Measurements from ENCODE around the gene GRB10.

Gene GRB10

GRCh38 chr7:50651271-50651989 lies 131.3 kb downstream of the GRB10 start:
- DNase-seq: no peak

- DNase-seq: no peak
Observed at GRCh38 chr7:50650057-50650664, 132.5 kb downstream of the GRB10 start.

DNA sequence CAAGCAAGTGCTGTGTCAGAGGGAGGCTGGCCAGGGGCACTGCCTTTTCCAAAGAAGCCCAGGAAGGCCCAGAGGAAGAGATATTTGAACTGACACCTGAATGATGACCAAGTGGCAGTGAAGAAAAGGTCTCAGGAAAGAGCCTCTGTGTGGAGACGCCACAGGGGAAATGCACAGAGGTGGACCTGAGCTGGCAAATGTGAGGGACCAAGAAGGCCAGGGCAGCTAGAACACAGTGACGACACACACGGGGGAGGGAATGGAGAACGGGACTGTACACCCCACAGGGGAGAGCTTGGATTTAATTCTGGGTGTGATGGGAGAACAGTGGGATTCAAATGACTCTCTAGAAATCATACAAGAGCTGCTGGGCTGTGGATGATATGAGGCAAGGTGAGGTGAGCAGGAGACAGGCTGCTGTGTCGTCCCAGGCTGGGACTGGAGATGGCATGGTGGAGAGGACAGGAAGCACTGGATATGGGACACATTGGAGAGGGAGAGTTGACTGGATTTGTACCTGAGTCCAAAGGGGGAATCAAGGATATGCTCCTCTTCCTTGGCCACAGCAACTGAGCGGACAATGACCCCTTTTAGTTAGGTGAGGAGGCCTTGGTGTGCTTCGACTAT lies 133.3 kb downstream of the GRB10 start:
- DNase-seq: no peak

- DNase-seq: no peak
Observed at GRCh38 chr7:50648570-50649169, 134.0 kb downstream of the GRB10 start.

DNA sequence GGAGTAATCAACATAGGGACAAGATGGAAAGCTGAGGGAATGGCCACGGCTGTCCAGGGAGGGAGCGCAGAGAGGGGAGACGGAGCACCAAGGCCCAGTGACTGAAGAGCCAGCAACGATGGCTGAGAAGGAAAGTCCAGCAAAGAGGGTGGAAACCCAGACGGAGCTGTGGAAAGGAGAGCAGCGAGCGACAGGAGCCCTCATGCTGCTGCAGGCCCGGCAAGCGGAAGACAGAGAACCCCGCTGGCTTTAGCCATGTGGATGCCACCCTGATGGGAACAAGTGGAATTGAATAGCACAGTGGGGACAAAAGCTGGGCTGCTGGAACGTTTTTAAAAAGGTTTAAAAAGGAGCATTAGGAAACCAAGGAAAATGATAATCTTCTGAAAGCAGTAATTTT lies 134.6 kb downstream of the GRB10 start:
- DNase-seq: no peak

DNA sequence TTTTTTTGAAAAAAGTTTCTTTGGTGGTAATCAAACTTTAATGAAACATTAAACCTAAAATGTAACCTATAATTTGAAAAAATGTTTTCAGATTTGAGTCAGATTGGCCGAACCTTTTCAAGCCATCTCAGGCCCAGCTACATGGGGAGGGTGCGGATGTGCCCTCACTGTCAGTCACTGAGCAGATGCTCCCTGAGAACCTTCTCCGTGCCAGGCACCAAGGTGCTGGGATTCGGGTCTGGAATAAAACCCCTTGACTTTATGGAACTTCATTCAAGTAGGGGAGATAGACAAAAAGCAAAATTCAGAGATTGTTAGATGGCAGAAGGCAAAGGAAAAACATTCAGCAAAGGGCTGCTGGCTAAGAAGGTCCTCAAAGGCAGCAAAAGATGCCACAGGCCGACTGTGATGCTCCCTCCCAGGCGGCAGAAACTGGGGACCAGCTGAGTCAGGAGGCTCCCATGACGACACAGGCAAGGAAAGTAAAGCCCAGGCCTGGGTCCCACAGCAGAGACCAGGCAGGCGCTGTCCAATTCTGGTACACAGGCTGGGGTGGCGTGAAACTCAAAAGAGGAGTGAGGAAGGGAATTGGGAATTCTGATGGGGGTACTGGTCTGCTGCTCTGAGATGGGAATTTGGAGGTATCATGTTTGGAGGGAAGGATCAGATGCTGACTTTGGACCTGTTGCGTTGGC lies 135.3 kb downstream of the GRB10 start:
- DNase-seq: no peak

- DNase-seq: no peak
Observed at GRCh38 chr7:50646069-50646468, 136.6 kb downstream of the GRB10 start.

DNA sequence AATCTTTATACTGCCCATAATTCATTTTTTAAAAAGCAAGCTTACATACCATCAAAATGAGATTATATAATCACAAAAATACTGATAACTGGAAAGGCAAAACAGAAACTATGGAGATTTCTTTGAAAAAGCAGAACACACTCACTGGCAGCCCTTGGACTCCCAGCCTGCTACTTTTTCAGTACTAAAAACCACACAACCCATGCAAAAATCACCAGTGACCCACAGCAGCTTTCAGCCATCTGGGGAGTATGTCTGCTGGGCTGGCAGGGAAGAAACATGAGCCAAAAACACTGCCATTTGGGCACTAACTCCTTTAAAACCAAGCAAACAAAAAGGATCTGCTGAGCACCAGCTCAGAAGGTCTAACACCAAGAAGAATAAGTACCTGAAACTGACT lies 137.5 kb downstream of the GRB10 start:
- DNase-seq: no peak

GRCh38 chr7:50644586-50644985 lies 138.1 kb downstream of the GRB10 start:
- no peak for DNase-seq

GRCh38 chr7:50644114-50644513 lies 138.6 kb downstream of the GRB10 start:
- no peak for DNase-seq

DNA sequence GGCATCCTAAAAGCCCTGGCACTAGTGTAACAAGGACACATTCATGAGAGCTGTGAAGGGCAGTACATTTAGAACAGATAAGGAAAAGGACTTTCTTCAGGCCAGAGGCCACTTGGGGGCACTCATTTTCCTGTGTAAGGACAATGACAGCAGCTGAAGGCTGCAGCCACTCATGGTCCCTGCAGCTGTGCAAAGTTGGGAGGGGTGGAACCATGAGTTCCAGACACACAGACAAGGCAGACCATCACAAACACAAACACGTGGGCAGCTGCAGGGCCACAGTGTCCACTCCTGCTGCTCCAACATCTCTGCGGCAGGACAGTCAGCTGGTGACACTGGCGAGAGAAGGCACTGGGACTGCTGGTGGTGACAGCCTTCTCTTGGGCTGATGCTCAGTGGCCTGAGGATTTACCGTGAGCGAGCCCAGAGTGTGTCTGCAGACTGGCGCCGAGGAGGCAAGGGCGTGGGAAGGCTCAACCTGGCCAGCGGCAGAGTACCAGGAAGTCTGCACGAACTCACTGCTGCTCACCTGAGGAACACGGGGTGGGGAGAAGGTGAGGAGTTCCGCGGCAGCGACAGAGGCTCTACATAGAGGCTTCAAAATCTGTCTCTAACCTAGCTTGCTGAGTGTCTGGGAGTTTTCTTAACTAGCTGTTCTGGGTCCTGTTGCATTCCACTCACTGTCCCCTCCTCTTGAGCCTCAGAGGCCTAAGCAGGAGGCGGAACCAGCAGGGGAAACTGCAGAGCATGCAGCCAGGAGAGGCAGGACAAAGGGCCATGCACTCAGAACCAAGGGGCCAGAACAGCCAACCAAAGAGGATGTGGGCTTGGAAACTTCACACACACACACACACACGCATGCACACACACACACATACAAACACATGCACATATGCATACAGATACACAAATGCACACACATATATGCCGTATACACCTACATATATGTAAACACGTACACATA lies 141.0 kb downstream of the GRB10 start:
- no peak for DNase-seq

DNA sequence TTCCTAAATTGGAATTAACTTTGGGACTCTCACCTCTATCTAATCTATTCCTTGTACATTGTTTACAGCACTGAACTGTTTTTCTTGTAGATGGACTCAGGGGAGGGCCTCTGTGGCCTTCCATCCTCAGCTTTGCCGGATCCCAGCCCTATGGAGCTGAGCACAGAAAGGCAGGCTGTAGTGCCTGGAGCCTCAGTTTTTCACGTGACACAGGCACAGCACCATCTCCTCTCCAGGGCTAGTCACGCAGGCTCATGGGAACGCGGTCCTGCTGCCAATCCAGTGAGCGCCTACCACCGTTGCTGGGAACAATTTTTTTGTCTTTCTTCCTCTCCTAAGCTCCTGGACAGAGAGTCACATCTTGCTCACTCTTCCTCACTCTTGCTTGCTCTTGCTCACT lies 141.9 kb downstream of the GRB10 start:
- DNase-seq: no peak

DNA sequence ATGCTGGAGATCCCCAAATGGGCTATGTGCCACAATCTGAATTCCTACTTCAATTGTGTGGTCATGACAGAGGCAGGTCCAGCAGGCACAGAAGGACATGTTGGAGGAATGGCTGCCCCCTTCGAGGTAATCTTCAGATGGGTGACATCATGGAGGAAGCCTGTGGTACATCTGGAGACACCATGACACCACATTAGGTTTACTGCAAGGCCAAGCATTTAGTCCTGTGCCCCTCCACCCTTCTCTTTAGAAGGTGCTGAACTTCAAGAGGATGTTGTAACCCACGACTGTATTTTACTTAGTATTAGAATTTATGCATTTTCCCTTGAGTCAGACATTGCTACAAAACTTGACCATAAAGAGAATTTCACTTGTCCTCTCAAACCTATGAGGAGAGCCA lies 142.4 kb downstream of the GRB10 start:
- no peak for DNase-seq

DNA sequence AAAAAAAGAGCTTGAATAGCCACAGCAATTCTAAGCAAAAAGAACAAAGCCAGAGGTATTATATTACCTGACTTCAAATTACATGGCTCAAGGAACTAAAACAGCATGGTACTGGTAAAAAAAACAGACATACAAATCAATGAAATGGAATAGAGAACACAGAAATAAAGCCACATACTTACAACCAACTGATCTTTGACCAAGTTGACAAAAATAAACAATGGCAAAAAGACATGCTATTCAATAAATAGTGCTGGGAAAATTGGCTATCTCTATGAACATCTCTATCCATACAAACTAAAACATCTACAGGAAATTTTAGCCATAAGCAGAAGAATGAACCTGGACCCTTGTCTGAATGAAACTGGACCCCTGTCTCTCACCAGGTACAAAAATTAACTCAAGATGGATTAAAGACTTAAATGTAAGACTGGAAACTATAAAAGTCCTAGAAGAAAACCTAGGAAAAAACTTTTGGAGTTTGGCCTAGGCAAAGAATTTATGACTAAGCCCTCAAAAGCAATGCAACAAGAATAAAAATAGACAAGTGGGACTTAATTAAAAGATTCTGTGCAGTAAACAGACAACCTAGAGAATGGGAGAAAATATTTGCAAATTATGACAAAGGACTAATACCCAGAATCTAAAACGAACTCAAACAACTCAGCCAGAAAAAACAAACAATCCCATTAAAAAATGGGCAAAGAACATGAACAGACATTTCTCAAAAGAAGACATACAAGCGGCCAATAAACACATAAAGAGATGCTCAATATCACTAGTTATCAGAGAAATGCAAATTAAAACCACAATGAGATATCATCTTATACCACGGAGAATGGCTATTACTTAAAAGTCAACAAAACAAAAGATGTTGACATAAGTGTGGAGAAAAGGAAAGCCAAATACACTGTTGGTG lies 144.7 kb downstream of the GRB10 start:
- no peak for DNase-seq

- no peak for DNase-seq
Observed at GRCh38 chr7:50634378-50634777, 148.3 kb downstream of the GRB10 start.

DNA sequence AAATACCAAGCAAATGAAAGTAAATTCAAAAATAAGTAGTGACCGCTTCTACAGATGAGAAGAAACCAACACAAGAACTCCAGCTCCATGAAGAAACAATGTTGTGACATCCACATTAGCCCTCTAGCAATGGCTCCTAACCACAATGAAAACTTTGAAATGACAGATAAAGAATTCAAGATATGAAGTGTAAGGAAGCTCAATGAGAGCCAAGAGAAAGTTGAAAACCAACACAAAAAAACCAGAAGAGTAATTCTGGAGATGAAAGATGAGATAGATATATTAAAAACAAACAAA lies 149.3 kb downstream of the GRB10 start:
- DNase-seq: no peak

- DNase-seq: peak; percentile 56 to 67
Observed at GRCh38 chr7:50632561-50633413, 149.9 kb downstream of the GRB10 start.

DNA sequence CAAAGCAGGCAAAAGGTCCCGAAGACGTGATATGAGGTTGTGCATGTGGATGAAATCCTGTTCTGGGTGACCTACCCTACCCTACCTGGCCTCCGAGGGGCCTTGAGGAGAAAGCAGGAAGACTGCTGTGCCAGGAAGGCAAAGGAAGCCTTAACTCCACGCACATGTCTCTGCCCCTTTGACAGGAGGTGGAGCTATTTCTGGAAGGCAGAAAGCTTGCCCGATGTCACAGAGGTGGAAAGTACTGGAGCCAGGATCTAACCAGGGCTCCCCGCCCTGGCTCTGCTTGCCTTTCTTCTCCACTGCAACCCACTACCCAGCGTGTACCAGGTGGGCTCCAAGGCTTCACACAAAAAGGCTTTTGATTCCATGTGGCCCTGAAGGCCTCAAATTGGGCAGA lies 151.1 kb downstream of the GRB10 start:
- DNase-seq: no peak

DNA sequence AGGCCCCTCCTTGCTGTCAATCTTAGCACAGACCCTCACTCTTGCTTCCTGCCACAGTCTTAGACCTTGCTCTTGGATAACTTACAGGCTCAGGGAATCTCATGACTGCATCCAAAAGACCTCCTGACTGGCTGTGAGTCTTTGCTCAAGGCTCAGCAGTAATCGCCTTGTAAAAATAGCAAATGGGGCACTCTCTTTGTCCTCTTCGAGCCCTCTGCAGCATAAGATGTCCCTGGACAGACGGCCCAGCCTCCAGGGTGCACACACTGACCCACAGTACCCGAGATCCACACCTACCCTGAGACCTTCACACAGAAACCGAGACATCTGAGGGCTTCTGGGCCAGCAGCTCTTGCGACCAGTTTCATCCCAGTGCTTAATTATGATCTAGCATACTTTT lies 151.6 kb downstream of the GRB10 start:
- no peak for DNase-seq

DNA sequence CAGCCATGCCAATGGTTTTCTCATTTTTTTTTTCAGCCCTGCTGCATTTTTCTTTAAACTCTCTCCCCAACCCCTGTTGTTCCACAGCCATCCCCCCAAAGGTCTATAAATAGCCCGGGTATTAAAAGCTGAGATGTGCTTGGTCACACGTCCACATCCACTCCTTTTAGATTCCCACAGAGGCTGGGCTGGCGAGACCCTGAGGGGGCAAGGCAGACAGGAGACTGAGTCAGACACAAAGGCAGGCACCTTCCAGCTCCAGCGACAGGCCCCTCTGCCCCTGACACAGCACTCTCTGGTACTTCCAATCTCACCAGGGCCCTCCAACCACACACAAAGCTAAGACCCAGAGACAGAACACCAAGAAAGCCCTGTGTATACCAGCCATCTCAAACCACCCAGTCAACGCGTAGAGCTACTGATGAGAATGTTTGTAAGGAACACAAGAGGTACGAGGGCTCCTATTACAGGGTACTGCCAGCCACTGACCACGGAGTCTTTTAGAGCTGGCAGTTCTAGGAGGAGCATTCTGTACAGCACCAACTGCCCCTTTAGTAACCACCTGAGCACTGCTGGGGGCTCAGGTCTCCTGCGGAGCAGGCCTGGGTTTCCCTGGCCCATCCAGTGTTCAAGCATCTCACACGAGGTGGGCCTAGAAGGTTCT lies 153.3 kb downstream of the GRB10 start:
- no peak for DNase-seq

All from activated CD4-positive, alpha-beta T cell treated with anti-CD3 and anti-CD28 coated beads, Interleukin-2, amount 50 U/mL, for 48 hours (primary cell).